ENCODE data around the gene TPGS2.

GRCh38 chr18:36777566-36777965, 51.2 kb downstream of the TPGS2 start:
- TF ChIP-seq CTCF (IDR thresholded peaks at IDR 0.05; ENCODE audit: low read length) (no peak), EZH2 (optimal IDR thresholded peaks at IDR 0.05; ENCODE audit: low read depth, low read length) (no peak)
